Frontal cortex (tissue), 4 donors: Measurements from ENCODE around the gene FAM83G. TPM values are rescaled to one million over a fixed set of nuclear protein-coding genes. Genes with fewer than 3 reads are reported as not detected.

Experiments
- DNase-seq, 2 donors: peaks; one replicate each; pipeline ENCODE4 v3.0.0; 2012; ENCODE audit warnings: low spot score in 2 of 2
- FAIRE-seq: peaks from 2 replicates; lab custom pipeline; 2012; peaks lifted over from hg19 to GRCh38; lab: Jason Lieb, UNC
- total RNA-seq: library from RNA; depleted of rRNA; stranded (reverse); fragments of >200 nt; gene quantifications from one replicate; pipeline ENCODE4 v1.2.3, GENCODE V29; 2014
- donor health status: control.
- donor health status: control.
- donor health status: control.

Gene FAM83G
- total RNA-seq, 1 donor from 2014 or later, result 0.41 TPM

DNA sequence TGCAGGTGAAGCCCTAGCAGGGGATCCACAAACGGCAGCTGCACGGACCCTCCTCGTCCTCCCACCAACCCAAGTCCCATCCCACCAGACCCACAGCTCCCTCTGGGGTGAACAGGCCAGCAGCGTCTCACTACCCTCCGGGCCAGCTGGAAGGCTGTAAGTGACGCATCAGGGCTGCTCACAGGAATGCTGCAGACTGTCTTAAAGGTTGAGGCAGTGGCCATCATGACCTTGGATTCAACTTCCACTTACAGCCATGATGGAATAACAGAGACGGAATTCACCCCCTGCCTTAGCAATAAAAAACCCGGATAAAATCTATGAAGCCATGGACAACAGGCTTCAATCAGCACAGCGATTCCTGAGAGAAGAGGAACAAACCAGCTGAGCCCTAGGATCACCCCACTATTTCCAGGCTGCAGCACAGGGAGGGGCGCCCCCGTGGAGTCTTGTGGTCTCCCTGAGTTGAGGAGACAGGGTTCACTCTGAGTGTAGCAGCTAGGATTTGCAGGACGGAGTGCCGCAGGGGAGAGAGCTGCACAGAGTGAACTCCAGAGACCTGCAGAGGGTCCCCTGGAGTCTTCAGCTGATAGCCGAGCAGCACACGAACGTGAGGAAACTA lies 10.5 kb downstream of the FAM83G start:
- FAIRE-seq (no peak), DNase-seq (no peak)

- FAIRE-seq, result no peak
Observed at GRCh38 chr17:18992454-18993130, 12.0 kb downstream of the FAM83G start.

DNA sequence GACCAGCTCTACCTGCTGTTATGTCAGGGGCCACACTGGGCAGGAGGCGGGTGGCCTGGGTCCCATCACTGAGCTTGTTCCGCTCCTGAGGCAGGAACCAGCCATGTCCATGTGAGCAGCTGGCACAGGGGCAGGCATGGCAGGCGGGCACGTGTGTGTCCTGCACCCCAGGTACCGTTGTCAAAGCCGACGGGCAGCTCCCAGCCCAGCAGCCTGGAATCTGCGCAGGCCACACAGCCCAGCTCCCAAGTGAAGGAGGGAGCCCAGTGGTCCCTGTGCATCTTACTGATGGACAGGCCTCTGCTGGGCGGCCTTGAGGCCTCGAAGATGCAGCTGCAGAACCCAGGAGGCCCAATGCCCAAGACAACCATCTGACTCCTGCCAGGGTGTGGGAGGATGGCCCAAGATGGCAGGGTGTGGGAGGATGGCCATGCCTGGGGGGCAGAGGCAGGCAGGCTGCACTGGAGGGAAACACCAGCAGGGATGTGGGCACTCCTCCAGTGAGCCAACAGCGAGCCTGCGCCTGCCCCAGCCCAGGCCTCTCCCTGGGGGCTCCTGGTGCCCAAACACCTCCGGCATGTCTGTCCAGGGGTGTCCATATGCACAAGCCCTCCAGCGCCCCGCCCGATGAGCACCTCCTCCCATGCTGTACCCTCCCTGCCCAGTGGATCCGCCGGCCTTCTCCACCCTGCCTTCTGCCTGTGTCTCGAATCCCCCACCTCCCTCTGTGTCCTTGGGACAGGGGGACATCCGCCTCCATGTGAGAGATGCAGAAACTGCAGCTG lies 12.8 kb downstream of the FAM83G start:
- DNase-seq (peak in 1 of 2 donors; percentile 49), FAIRE-seq (no peak)

More at GRCh38 chr17:18992454-18993130, 12.0 kb downstream of the FAM83G start:
- DNase-seq, result no peak

GRCh38 chr17:18990331-18990730 lies 14.2 kb downstream of the FAM83G start:
- DNase-seq (no peak), FAIRE-seq (no peak)

GRCh38 chr17:18988546-18989173 lies 15.9 kb downstream of the FAM83G start:
- DNase-seq, result no peak
- FAIRE-seq, result no peak

GRCh38 chr17:18987862-18988545 lies 16.6 kb downstream of the FAM83G start:
- DNase-seq (no peak), FAIRE-seq (no peak)

DNA sequence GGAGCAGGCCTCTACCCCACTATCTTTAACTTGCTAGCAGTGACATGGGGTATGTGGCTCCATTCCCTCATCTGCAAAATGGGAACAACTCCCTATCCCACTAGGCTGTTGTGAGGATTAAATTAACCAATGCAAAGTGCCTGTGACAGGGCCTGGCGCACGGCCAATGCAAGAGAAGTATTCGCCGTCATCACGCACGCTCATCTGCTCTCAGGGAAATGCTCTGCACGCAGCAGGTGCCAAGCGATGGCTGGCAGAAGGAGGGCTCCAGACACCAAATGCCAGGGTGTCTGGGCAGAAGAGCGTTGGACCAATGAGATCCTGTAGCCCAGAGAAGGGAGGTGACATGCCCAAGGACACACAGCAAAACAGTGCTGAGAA lies 17.3 kb downstream of the FAM83G start:
- DNase-seq, result no peak
- FAIRE-seq, result no peak

- DNase-seq (no peak), FAIRE-seq (no peak)
Observed at GRCh38 chr17:18986541-18987229, 17.9 kb downstream of the FAM83G start.

- no peak for FAIRE-seq
Observed at GRCh38 chr17:18985475-18985874, 19.1 kb downstream of the FAM83G start.

DNA sequence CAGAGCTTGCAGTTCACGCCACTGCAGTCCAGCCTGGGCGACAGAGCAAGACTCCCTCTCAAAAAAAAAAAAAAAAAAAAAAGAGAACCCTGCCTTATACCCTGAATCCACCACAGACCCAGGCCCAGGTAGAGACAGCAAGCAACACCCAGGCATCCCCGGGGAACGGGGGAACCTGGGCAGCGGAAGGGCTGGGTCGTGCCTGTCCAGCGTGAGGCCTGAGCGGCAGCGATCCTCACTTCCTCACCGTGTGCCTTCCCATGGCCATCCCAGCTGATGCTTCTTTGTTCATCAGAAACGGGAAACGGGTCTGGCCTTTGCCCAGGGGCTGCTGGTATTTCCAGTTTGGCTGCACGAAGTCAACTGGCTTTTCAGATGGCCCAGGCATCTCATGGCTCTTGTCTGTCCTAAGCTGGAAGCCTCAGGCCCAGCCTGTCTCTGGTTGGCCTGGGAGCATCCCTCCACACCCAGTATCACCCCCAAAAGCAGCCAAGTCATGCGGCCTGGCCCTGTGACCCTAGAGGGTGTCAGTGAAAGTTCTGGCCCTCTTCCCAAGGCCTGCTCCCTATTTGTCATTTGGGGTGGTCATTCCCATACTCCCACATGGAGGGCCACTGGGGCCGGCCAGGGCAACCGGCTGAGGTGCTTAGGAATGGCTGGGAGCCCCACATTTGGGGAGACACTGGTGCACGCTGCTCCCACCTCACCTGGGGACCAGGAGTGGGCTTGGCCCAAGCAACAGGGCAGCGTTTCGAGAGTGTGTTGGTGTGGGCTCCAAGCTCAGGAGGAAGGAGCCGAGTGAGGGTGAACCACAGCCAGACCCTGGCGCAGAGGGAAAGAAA lies 20.1 kb downstream of the FAM83G start:
- FAIRE-seq (no peak), DNase-seq (no peak)

More at GRCh38 chr17:18985475-18985874, 19.1 kb downstream of the FAM83G start:
- DNase-seq, result no peak

DNA sequence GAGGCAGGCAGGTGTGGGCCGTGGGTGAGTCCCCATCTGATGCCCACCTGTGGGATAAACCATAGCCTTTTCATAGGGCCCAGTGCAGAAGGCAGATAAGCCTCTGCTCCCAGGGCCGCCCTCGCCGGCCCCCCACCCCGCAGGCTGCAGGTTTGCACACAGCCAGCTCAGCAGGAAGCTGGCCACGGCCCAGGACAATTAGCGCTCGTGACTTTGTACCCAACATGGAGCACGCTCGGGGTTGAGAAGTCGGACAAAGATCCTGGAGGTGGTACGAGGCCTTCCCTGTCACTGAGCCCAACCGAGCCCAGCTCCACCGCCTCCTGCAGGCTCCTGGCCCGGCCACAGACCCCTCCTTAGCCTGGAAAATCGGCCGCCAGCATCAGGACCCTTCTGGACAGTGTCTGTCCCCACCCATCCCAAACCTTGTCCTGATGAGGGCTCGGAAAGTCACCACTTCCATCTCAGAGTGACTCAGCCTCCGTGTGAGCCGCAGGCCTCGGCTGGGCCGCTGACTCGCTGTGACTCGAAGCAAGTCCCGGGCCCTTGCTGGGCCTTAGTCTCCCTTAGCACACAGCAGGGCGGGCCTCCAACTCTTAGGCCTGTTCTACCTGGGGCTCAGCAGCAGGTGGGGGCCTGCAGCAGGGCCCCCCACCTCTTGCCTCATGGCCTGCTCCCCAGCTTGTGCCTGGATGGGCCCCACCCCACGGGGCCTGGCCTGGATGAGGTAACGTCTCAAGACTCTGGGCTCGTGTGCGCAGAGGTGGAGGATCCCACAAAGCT lies 22.7 kb downstream of the FAM83G start:
- DNase-seq, result no peak
- FAIRE-seq, result no peak

DNA sequence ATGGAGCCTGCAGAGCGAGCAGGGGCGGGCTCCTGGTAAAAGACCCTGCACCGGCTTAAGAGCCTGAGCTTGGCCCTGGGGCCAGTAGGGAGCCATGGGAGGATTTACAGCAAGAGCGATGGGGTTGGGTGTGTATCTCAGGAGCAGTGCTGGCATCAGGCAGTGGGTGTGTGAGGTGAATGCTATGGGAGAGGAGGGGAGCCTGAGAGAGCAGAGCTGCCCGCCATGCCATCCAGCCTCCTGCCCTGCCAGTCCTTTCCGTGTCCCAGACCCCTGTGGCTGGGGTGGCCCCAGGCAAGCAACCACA lies 23.3 kb downstream of the FAM83G start:
- no peak for DNase-seq
- FAIRE-seq, result no peak

DNA sequence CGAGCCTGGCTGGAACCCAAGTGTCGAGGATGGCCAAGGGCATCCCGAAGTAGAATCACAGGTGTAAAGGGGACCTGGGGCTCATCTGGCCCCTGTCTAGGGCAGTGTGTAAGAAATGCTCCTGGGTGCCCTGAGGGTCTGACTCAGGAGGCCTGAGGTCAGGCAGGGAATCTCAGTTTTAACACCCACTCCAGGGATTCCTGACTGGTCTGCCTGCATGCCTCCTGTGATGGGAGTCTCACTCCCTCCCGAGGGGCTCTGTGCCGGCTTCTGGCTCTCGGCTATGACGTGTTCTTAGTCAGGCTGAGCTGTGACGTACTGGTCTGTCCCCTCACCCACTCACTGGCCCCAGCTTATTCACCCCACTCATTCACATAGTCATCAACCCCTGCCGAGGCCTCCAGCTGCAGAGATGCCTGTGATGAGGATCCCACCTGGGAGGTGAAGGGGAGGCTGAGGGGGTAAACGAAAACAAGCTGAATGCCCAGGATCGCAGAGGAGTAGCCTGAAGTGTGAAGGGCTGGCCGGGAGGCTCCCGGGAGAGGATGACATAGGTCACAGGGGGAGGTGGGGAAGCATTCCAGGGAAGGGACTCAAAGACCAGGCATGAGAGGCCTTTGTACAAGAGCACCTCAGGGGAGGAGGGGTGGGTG lies 23.8 kb downstream of the FAM83G start:
- DNase-seq (no peak), FAIRE-seq (no peak)

DNA sequence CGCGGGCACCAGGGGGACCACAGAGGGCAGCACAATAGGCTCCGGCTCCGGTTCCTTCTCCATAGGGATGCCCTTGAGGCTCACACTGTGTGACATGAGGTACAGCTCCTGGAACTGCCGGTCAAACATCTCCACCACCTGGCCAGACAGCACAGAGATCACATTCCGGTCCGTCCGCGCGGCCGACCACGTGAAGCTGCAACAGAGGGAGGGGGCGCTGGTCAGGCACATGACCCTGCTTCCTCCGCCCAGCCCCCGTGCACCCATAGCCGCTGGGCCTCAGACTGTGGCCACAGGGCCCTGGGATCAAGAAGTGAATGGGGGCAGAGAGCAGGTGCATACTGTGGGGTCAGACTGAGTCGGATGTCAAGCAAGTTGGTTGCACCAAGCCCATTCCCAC lies 25.9 kb downstream of the FAM83G start:
- no peak for FAIRE-seq
- DNase-seq, result no peak

DNA sequence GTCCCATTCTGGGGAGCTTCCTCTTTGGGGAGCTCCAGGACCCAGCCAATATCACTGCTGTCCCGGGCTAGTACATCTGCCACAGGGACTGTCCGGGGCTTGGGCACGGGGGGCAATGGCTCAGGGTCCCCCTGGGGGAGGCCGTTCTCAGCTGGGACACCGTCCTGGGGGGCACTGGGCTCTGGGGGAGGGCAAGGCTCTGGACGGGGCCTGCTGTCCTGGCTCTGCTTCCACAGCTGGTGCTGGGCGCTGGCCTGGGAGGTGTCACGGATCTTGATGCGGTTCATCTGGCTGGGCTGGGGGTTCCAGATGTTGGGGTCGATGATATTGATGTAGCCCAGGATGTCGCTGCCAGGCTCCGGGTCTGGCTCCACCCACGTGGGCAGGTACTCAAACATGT lies 26.5 kb downstream of the FAM83G start:
- no peak for DNase-seq
- no peak for FAIRE-seq

DNA sequence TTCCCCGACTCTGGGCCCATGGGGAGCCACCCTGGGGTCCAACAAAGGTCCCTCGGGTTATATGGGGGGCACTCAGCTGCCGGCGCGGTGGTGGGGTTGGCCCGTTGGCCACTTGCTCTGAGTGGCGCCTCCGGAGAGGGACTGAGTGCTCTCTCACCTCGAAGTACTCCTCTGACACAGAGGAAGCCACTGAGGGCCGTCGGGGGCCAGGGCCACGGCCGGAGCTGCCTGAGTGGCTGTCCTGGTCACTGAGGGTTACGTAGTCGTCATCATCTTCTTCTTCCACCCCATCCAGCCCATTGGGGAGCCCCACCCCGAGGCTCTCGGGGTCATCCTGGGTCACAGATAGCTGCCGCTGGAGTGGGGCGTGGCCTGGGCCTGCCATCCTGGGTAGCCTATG lies 26.9 kb downstream of the FAM83G start:
- no peak for FAIRE-seq
- DNase-seq, result no peak

DNA sequence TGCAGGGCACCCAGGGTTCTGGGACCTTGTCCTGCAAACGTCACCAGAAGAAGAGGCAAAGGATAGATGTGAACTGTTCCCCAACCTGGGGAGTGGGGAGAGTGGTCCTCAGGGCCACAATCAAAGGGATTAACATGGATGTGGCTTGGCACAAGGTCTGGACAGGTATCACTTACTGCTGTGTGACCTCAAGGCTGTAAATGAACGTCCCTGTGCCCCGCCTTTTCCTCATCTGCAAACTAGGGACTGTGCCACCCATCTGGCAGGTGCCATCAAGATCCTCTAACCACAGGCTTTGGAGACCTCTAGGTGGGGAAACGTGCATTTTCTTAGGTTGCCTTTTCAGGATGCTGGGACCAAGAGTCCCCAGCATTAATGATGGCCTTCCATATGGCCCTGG lies 27.5 kb downstream of the FAM83G start:
- FAIRE-seq (no peak), DNase-seq (no peak)

- DNase-seq (no peak), FAIRE-seq (no peak)
Observed at GRCh38 chr17:18976201-18976600, 28.4 kb downstream of the FAM83G start.
